GM23338 (cell line): ENCODE data around the gene SBF2. TPM values are rescaled to one million over a fixed set of nuclear protein-coding genes. Genes with fewer than 3 reads are reported as not detected.

ENCODE experiments used
- EZH2phosphoT487 ChIP-seq: fragments of 200-600 bp; sonication (generic); IDR thresholded peaks from one replicate; pipeline ENCODE4 v1.8.1; 2018; ENCODE audit warnings: antibody characterized with exemption; ENCODE audit not compliant: unreplicated experiment
- JUNB ChIP-seq: IDR thresholded peaks from one replicate; pipeline ENCODE4 v1.6.1; 2016; ENCODE audit warnings: antibody characterized with exemption; ENCODE audit not compliant: unreplicated experiment
- NANOG ChIP-seq: IDR thresholded peaks from 2 replicates; pipeline ENCODE4 v1.6.1; 2016; ENCODE audit warnings: antibody characterized with exemption, borderline replicate concordance
- POLR2AphosphoS5 ChIP-seq: IDR thresholded peaks from 2 replicates; pipeline ENCODE4 v1.6.1; 2016; ENCODE audit warnings: antibody characterized with exemption, low read depth
- REST ChIP-seq: IDR thresholded peaks from one replicate; pipeline ENCODE4 v1.6.1; 2018; ENCODE audit warnings: antibody characterized with exemption; ENCODE audit not compliant: unreplicated experiment
- ZNF331 ChIP-seq: fragments of 250-450 bp; sonication (Bioruptor Pico); IDR thresholded peaks from 2 replicates; pipeline ENCODE4 v1.5.0; 2020; ENCODE audit warnings: low read depth, mild to moderate bottlenecking, moderate library complexity
- ZNF462 ChIP-seq: fragments of 250-450 bp; sonication (Bioruptor Pico); IDR thresholded peaks from 2 replicates; pipeline ENCODE4 v1.5.0; 2020; ENCODE audit warnings: mild to moderate bottlenecking, moderate library complexity
- polyA plus RNA-seq: library from polyadenylated mRNA; unstranded; fragments of >200 nt; fragmentation: Nextera tagmentation; extraction: Ambion mirVana; gene quantifications from 2 replicates; pipeline ENCODE4 v1.2.1, GENCODE V29; 2016
- total RNA-seq: library from RNA; depleted of rRNA; stranded (reverse); fragments of >200 nt; shearing (Covaris generic); gene quantifications from 2 replicates; pipeline ENCODE4 v1.2.3, GENCODE V29; 2014

Gene SBF2
- total and polyA plus RNA-seq, 2 experiments from 2014 or later = 25.6 to 53.5 TPM

GRCh38 chr11:9887472-9887871, 406.5 kb downstream of the SBF2 start (continued):
- TF ChIP-seq ZNF462 (CRISPR knock-in tag) (no peak), JUNB (no peak), EZH2phosphoT487 (no peak), REST (no peak), NANOG (no peak), ZNF331 (no peak), POLR2AphosphoS5 (no peak)
